GM12892 (cell line): ENCODE measurements around the gene LCN15.
A peak's percentile ranks its signal among the peaks of the same experiment; 100 is the strongest.
"Not testable (repeated sequence)": the region's sequence is repeated elsewhere in the genome, so short reads cannot be mapped to it uniquely, and the experiment has no call there.

Experiments
- DNase-seq: peaks from one replicate; pipeline ENCODE4 v3.0.0; 2011; ENCODE audit not compliant: insufficient read length
- FAIRE-seq: peaks from 2 replicates; lab custom pipeline; 2011; peaks lifted over from hg19 to GRCh38; lab: Jason Lieb, UNC
- POLR2A ChIP-seq: IDR thresholded peaks from 2 replicates; pipeline ENCODE4 v1.6.1; 2011; ENCODE audit warnings: low read depth, low read length, control low read depth
- POLR2AphosphoS5 ChIP-seq: IDR thresholded peaks from 2 replicates; pipeline ENCODE4 v1.6.1; 2011; ENCODE audit warnings: low read depth, low read length, control low read depth
- TAF1 ChIP-seq: IDR thresholded peaks from 2 replicates; pipeline ENCODE4 v1.6.1; 2011; ENCODE audit warnings: low read depth, mild to moderate bottlenecking, control low read depth, low read length, borderline replicate concordance

Gene LCN15

GRCh38 chr9:136784249-136784996 lies 20.1 kb upstream of the LCN15 start:
- FAIRE-seq (no peak), DNase-seq (no peak)
- TF ChIP-seq POLR2AphosphoS5: no peak
- no peak for TF ChIP-seq POLR2A
- TF ChIP-seq TAF1: no peak

DNA sequence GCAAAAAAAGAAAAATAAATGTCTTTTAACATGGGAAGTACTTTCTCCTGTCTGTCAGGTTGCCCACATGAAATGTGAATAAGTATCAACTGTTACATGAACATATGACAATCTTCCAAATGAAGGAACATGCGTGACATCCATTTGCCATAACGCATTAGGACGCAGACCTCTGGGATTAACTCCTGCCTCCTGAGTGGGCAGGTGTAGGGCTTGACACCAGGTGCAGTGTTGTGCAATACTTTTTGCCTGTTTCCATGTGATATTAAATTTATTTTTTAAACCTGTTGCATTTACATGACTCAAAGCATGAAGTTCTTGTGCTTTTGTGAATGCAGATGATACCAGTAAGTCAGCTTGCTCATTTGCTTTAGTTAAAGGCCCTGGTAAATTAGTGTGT lies 18.1 kb upstream of the LCN15 start:
- no peak for TF ChIP-seq TAF1
- TF ChIP-seq POLR2A: no peak
- no peak for TF ChIP-seq POLR2AphosphoS5
- FAIRE-seq: no peak

DNA sequence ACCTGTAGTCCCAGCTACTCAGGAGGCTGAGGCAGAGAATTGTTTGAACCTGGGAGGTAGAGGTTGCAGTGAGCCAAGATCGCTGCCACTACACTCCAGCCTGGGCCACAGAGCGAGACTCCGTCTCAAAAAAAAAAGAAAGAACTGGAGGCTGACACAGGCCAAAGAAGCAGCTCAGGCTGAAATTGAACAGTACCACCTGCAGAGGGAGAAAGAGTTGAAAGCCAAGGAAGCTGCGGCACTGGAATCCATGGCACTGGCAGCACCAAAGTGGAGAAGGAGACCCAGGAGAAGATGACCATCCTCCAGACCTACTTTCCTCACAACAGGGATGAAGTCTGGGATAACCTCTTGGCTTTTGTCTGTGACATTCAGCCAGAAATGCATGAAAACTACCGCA lies 15.5 kb upstream of the LCN15 start:
- TF ChIP-seq POLR2A (no peak), TAF1 (no peak), POLR2AphosphoS5 (no peak)
- no peak for FAIRE-seq
- no peak for DNase-seq

More for the DNA sequence above, 18.1 kb upstream of the LCN15 start:
- DNase-seq: no peak

GRCh38 chr9:136777359-136777758 lies 13.0 kb upstream of the LCN15 start:
- no peak for DNase-seq
- TF ChIP-seq POLR2AphosphoS5 (no peak), TAF1 (no peak), POLR2A (no peak)
- FAIRE-seq: no peak

DNA sequence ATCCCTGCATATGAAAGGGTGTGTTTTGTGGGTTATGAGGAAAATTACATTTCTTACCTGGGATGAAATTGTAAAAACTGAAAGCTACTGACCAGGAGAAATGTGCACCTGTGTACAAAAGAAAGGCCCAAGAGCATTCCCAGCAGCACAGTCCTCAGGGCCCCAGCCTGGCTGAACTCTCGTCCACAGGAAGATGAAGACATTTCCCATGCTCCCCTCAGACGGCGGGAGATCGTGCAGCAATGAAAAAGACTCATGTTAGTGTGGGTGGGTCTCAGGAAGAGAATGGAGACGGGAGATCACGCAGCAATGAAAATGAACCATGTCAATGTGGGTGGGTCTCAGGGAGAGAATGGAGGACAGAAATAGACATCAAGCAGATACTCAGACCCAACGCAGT lies 12.6 kb upstream of the LCN15 start:
- DNase-seq (no peak), FAIRE-seq (no peak)
- TF ChIP-seq TAF1 (no peak), POLR2A (no peak), POLR2AphosphoS5 (no peak)

DNA sequence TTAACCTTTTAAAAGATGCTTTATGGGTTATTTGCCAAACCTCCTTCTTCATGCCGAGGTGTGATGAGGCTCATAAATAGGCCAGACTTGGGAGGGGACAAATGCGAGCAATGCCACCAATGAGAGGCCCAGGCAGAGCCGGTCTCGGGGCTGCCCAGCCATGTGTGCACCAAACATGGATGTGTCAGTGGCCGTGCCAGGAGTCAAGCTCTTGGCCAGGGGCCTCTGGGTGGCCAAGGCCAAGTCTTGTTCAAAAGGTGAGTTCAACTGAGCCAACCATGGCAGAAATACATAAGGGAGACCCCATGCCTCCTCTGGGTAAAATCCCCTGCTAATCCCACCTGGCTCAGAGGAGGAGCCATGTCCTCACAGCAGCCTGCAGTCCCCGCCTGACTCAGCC lies 10.9 kb upstream of the LCN15 start:
- FAIRE-seq: no peak

GRCh38 chr9:136774416-136775045 lies 10.2 kb upstream of the LCN15 start:
- FAIRE-seq (no peak), DNase-seq (no peak)
- TF ChIP-seq TAF1 (no peak), POLR2A (no peak), POLR2AphosphoS5 (no peak)

More for the DNA sequence above, 10.9 kb upstream of the LCN15 start:
- no peak for DNase-seq
- no peak for TF ChIP-seq POLR2A
- no peak for TF ChIP-seq POLR2AphosphoS5
- no peak for TF ChIP-seq TAF1

DNA sequence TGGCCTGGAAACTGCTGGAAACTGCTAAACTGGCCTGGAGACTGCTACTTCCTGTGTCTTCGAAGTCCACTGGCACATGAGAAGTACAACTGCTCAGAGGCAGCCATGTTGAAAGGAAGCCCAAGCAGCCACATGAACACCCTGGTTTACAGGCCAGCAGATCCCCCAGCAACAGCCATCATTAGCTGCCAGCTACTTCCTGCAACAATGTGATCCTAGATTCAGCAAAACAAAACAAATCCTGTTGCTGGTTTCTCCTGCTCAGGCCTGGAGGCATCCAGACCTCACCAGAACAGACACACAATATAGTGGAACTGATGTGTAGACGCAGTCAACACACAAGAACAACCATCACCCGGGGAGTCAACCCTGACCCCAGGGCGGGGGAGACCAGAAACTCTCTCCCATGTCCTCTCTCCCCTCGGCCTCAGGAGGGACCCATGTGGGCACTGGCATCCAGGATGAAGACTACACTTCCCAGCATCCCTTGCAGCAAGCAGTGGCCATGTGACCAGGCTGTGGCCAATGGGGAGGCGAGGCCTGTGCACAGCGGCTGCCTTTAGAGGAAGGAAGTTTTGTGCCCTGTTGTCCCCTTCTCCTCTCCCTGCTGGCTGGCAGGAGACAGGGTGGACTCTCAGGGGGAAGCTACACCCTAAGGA lies 9.2 kb upstream of the LCN15 start:
- DNase-seq (no peak), FAIRE-seq (no peak)
- TF ChIP-seq POLR2A (no peak), POLR2AphosphoS5 (no peak), TAF1 (no peak)

- DNase-seq (no peak), FAIRE-seq (no peak)
- TF ChIP-seq POLR2AphosphoS5 (no peak), TAF1 (no peak), POLR2A (no peak)
Measured at GRCh38 chr9:136771907-136772415, 7.6 kb upstream of the LCN15 start.

- TF ChIP-seq POLR2A (no peak), TAF1 (no peak), POLR2AphosphoS5 (no peak)
- DNase-seq: no peak
Measured at GRCh38 chr9:136769710-136770191, 5.4 kb upstream of the LCN15 start.

GRCh38 chr9:136766410-136767120 lies 2.2 kb upstream of the LCN15 start:
- not testable (repeated sequence) for DNase-seq
- peak; percentile 92 for FAIRE-seq

More at GRCh38 chr9:136769710-136770191, 5.4 kb upstream of the LCN15 start:
- no peak for FAIRE-seq

DNA sequence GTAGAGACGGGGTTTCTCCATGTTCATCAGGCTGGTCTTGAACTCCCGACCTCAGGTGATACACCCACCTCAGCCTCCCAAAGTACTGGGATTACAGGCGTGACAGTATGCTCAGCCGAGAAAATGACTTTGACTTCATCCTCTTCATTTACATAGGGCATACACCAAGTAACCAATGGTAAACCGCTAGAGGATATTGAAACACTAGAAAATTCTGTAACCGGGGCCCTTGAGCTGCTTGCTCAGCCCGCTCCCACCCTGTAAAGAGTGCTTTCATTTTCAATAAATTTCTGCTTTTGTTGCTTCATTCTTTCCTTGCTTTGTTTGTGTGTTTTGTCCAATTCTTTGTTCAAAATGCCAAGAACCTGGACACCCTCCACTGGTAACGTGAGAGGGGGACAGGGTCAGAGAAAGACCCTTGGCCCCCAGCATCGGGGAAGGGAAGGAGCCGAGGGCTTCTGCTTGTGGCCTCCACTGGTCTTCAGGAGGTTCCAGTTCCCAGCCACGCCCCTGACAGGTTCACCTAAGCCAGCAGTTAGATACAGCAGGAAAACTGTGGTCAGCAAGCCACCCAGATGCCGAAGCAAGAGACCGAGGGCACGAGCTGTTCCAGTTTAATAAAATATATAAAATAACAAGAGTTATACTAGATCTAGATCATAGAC lies 1.6 kb upstream of the LCN15 start:
- DNase-seq, FAIRE-seq: not testable (repeated sequence)
